KMS-11 (cell line): ENCODE results near the gene NLRP9.

Experiments
- H2AFZ ChIP-seq: fragments of 200-600 bp; sonication (generic); 2 replicates; pipeline ENCODE4 v1.6.1; 2016; ENCODE audit warnings: antibody characterized with exemption, mixed run types, low read depth
- H3K27ac ChIP-seq: fragments of 200-600 bp; sonication (generic); 2 replicates; pipeline ENCODE4 v1.6.1; 2016; ENCODE audit warnings: mild to moderate bottlenecking, mixed run types
- H3K27me3 ChIP-seq: fragments of 200-600 bp; sonication (generic); 2 replicates; pipeline ENCODE4 v1.6.1; 2017; ENCODE audit warnings: mild to moderate bottlenecking, low read depth, mixed run types, moderate library complexity; ENCODE audit not compliant: insufficient read depth
- H3K36me3 ChIP-seq: fragments of 200-600 bp; sonication (generic); 2 replicates; pipeline ENCODE4 v1.6.1; 2017; ENCODE audit warnings: mild to moderate bottlenecking, mixed run types; ENCODE audit not compliant: insufficient read depth
- H3K4me1 ChIP-seq: fragments of 200-600 bp; sonication (generic); 2 replicates; pipeline ENCODE4 v1.6.1; 2016; ENCODE audit warnings: mild to moderate bottlenecking, low read depth, mixed run types; ENCODE audit not compliant: poor library complexity, severe bottlenecking
- H3K4me2 ChIP-seq: fragments of 200-600 bp; sonication (generic); 2 replicates; pipeline ENCODE4 v1.7.0; 2016; ENCODE audit warnings: mild to moderate bottlenecking, mixed run types
- H3K4me3 ChIP-seq: fragments of 200-600 bp; sonication (generic); IDR thresholded peaks from 2 replicates; pipeline ENCODE4 v1.6.1; 2017; ENCODE audit warnings: low read depth, low read length, mixed read lengths; ENCODE audit not compliant: insufficient read depth
- H3K79me2 ChIP-seq: fragments of 200-600 bp; sonication (generic); 2 replicates; pipeline ENCODE4 v1.6.1; 2016; ENCODE audit warnings: low read depth, mixed run types; ENCODE audit not compliant: insufficient read depth
- H3K9ac ChIP-seq: fragments of 200-600 bp; sonication (generic); 2 replicates; pipeline ENCODE4 v1.6.1; 2016; ENCODE audit warnings: mild to moderate bottlenecking, mixed run types
- H4K20me1 ChIP-seq: fragments of 200-600 bp; sonication (generic); 2 replicates; pipeline ENCODE4 v1.6.1; 2016; ENCODE audit warnings: mild to moderate bottlenecking, mixed run types; ENCODE audit not compliant: insufficient read depth
- TF ChIP-seq, protein P1 (sequence below): fragments of 200-600 bp; sonication (generic); conservative IDR thresholded peaks from 2 replicates; pipeline ENCODE4 v1.6.1; 2017; ENCODE audit warnings: low read depth, mild to moderate bottlenecking, antibody characterized with exemption, low read length, moderate library complexity, mixed read lengths

Gene NLRP9

DNA sequence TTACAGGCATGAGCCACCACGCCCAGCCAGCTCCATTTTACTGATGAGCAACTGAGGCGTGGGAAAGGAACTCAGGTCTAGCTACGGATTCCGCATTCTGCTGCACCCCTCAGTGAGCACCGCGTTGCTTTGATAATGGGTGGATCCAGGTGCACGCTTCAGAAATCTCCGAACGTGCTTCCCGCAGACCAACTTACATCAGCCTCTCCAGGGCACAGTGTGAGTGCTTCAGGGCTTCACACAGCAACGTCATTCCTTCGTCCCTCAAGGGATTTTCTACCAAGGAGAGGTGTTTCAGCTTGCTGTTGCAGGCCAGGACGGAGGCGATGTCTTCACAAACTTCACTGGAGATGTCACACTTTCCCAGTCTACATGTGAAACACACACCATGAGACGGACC lies 21.7 kb downstream of the NLRP9 start:
- TF ChIP-seq, protein P1, sequence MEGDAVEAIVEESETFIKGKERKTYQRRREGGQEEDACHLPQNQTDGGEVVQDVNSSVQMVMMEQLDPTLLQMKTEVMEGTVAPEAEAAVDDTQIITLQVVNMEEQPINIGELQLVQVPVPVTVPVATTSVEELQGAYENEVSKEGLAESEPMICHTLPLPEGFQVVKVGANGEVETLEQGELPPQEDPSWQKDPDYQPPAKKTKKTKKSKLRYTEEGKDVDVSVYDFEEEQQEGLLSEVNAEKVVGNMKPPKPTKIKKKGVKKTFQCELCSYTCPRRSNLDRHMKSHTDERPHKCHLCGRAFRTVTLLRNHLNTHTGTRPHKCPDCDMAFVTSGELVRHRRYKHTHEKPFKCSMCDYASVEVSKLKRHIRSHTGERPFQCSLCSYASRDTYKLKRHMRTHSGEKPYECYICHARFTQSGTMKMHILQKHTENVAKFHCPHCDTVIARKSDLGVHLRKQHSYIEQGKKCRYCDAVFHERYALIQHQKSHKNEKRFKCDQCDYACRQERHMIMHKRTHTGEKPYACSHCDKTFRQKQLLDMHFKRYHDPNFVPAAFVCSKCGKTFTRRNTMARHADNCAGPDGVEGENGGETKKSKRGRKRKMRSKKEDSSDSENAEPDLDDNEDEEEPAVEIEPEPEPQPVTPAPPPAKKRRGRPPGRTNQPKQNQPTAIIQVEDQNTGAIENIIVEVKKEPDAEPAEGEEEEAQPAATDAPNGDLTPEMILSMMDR = no peak
- Histone ChIP-seq H4K20me1 (no peaks in the 10 kb centered on the region), H3K4me3 (no peak overlapping the region), H3K9ac (no peak overlapping the region), H3K4me2 (no peak overlapping the region), H3K4me1 (no peaks in the 10 kb centered on the region), H3K79me2 (no peaks in the 10 kb centered on the region), H3K27ac (no peak overlapping the region), H3K27me3 (no peaks in the 10 kb centered on the region), H2AFZ (no peak overlapping the region), H3K36me3 (no peaks in the 10 kb centered on the region)

DNA sequence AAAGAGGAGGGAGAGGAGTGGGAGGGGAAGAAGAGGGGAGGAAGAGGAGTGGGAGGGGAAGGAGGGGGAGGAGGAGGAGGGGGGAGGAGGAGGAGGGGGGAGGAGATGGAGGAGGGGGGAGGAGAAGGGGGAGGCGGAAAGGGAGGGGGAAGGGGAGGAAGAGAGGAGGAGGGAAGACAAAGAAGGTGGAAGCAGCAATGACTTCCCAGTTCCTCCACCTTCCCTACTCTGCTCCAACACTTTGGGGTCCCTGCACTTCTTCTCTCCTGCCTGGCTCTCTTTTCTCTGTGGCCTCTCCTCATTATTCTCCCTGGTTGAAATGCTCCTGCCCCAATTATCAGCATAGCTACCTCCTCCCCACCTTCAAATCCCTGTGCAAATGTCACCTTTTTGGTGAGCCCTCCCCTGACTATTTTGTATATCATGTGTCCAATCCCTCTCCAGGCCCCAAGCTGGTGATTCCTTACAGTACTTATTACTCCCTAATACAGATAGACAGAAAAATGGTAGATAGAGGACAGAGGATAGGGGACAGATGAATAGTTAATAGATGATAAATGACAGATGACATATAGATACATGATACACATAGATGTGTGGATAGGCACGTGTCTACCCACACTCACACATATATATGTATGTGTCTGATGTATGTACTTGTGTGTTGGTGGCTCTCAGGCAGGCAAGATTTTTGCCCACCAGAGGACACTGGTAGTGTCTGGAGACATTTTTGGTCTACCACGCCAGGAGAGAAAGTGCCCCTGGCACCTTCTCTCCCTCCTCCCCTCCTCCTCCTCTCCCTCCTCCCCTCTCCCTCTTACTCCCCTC lies 25.2 kb downstream of the NLRP9 start:
- Histone ChIP-seq H2AFZ (no peak overlapping the region), H3K9ac (no peak overlapping the region), H4K20me1 (no peaks in the 10 kb centered on the region), H3K79me2 (no peaks in the 10 kb centered on the region), H3K27me3 (no peaks in the 10 kb centered on the region), H3K4me3 (no peak overlapping the region), H3K4me2 (no peak overlapping the region), H3K36me3 (no peaks in the 10 kb centered on the region), H3K27ac (no peak overlapping the region), H3K4me1 (no peaks in the 10 kb centered on the region)
- TF ChIP-seq, protein P1 = no peak

DNA sequence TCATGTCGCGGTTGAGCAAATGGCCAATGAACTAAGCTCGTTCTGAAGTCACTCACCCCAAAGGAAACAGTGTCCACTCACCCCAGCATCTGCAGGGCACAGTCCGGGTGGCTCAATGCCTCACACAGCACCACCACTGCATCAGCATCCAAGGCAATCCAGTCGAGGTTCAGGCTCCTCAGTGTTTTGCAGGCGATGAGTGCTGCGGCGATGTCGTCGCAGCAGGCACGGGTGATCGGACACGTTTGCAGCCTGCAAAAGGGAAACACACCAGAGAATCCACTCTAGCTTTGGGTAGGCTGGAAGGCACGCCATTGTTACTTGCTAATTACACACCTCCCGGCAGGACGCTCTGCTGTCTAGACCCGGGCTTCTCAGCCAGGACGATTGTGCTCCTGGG lies 26.5 kb downstream of the NLRP9 start:
- Histone ChIP-seq H3K4me1 (no peaks in the 10 kb centered on the region), H3K36me3 (no peaks in the 10 kb centered on the region), H4K20me1 (no peaks in the 10 kb centered on the region), H3K27me3 (no peaks in the 10 kb centered on the region), H3K9ac (no peak overlapping the region), H3K4me2 (no peak overlapping the region), H3K4me3 (no peak overlapping the region), H3K27ac (no peak overlapping the region), H2AFZ (no peak overlapping the region), H3K79me2 (no peaks in the 10 kb centered on the region)
- TF ChIP-seq, protein P1 = no peak

DNA sequence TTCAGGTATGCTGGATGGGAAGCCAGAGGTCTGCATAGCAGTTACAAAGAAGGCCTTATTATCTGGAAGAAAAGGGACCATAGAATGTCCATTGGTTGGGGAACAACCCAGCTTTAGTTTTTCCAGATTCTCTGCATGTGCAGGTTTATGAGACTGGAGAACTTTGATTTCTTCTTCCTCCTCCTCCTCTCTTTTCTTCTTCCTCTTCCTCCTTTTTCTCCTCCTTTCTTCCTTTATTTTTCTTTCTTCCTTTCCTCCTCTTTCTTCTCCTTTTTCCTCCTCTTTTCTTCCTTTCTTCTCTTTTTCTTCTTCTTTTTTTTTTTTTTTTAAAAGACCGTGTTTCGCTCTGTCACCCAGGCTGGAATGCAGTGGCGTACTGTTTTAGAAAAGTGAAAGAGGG lies 32.2 kb downstream of the NLRP9 start:
- Histone ChIP-seq H3K4me2 (no peak overlapping the region), H3K79me2 (no peaks in the 10 kb centered on the region), H2AFZ (no peak overlapping the region), H3K27ac (no peak overlapping the region), H3K36me3 (no peaks in the 10 kb centered on the region), H3K27me3 (no peaks in the 10 kb centered on the region), H3K4me1 (no peaks in the 10 kb centered on the region), H3K9ac (no peak overlapping the region), H3K4me3 (no peak overlapping the region), H4K20me1 (no peaks in the 10 kb centered on the region)
- TF ChIP-seq, protein P1 = no peak
